GM23338 (cell line): ENCODE results near the gene DCST1.

Experiments used
- CREB1 ChIP-seq: fragments of 250-450 bp; sonication (Bioruptor Pico); IDR thresholded peaks from 2 replicates; pipeline ENCODE4 v1.5.0; 2020; ENCODE audit warnings: low read depth, mild to moderate bottlenecking, moderate library complexity
- EZH2 ChIP-seq: fragments of 200-600 bp; sonication (generic); IDR thresholded peaks from one replicate; pipeline ENCODE4 v1.8.0; 2017; ENCODE audit warnings: antibody characterized with exemption, mild to moderate bottlenecking, low read depth; ENCODE audit not compliant: unreplicated experiment
- JUNB ChIP-seq: IDR thresholded peaks from one replicate; pipeline ENCODE4 v1.6.1; 2016; ENCODE audit warnings: antibody characterized with exemption; ENCODE audit not compliant: unreplicated experiment
- NANOG ChIP-seq: IDR thresholded peaks from 2 replicates; pipeline ENCODE4 v1.6.1; 2016; ENCODE audit warnings: antibody characterized with exemption, borderline replicate concordance
- POLR2AphosphoS5 ChIP-seq: IDR thresholded peaks from 2 replicates; pipeline ENCODE4 v1.6.1; 2016; ENCODE audit warnings: antibody characterized with exemption, low read depth
- TF ChIP-seq, protein P1 (sequence below), 2 experiments: fragments of 200-600 bp in 1 of 2; sonication (generic) in 1 of 2; conservative IDR thresholded peaks; 2 replicates each; pipeline versions ENCODE4 v1.5.1 to v1.6.1; 2016 to 2017; ENCODE audit warnings: antibody characterized with exemption in 2 of 2, low read depth in 2 of 2, mild to moderate bottlenecking in 2 of 2, moderate library complexity in 1 of 2
- TF ChIP-seq, protein P2 (sequence below): IDR thresholded peaks from one replicate; pipeline ENCODE4 v1.6.1; 2018; ENCODE audit warnings: antibody characterized with exemption; ENCODE audit not compliant: unreplicated experiment

DNA sequence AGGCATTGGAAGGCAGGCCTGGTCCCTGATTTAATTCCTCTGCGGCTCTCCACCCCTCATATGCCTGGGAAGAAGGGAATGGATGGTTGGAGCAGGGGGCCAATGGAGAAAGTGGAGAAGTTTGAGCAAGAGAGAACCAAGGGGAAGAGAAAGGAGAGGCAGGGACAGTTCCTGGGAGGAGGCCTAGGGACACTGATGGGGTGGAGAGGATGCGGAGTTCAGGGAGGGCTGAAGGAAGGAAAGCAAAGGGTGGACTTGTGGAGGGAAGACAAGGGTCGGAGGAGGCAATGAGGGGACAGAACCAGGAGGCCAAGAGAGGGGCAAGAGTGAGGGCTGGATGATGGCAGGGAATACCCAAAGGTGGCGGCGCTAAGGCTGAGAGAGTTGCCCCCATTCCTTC lies 23.9 kb upstream of the DCST1 start:
- TF ChIP-seq, protein P1, sequence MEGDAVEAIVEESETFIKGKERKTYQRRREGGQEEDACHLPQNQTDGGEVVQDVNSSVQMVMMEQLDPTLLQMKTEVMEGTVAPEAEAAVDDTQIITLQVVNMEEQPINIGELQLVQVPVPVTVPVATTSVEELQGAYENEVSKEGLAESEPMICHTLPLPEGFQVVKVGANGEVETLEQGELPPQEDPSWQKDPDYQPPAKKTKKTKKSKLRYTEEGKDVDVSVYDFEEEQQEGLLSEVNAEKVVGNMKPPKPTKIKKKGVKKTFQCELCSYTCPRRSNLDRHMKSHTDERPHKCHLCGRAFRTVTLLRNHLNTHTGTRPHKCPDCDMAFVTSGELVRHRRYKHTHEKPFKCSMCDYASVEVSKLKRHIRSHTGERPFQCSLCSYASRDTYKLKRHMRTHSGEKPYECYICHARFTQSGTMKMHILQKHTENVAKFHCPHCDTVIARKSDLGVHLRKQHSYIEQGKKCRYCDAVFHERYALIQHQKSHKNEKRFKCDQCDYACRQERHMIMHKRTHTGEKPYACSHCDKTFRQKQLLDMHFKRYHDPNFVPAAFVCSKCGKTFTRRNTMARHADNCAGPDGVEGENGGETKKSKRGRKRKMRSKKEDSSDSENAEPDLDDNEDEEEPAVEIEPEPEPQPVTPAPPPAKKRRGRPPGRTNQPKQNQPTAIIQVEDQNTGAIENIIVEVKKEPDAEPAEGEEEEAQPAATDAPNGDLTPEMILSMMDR (conservative IDR thresholded peaks at IDR 0.05; ENCODE audit: low read depth in 2 of 2) = no peak
- TF ChIP-seq POLR2AphosphoS5 (no peak), CREB1 (no peak), EZH2 (no peak), JUNB (no peak), NANOG (no peak)
- TF ChIP-seq, protein P2, sequence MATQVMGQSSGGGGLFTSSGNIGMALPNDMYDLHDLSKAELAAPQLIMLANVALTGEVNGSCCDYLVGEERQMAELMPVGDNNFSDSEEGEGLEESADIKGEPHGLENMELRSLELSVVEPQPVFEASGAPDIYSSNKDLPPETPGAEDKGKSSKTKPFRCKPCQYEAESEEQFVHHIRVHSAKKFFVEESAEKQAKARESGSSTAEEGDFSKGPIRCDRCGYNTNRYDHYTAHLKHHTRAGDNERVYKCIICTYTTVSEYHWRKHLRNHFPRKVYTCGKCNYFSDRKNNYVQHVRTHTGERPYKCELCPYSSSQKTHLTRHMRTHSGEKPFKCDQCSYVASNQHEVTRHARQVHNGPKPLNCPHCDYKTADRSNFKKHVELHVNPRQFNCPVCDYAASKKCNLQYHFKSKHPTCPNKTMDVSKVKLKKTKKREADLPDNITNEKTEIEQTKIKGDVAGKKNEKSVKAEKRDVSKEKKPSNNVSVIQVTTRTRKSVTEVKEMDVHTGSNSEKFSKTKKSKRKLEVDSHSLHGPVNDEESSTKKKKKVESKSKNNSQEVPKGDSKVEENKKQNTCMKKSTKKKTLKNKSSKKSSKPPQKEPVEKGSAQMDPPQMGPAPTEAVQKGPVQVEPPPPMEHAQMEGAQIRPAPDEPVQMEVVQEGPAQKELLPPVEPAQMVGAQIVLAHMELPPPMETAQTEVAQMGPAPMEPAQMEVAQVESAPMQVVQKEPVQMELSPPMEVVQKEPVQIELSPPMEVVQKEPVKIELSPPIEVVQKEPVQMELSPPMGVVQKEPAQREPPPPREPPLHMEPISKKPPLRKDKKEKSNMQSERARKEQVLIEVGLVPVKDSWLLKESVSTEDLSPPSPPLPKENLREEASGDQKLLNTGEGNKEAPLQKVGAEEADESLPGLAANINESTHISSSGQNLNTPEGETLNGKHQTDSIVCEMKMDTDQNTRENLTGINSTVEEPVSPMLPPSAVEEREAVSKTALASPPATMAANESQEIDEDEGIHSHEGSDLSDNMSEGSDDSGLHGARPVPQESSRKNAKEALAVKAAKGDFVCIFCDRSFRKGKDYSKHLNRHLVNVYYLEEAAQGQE = no peak
